Epithelial cell of proximal tubule (primary cell): Measurements from ENCODE around the gene PDSS2. TPM values are rescaled to one million over a fixed set of nuclear protein-coding genes. Genes with fewer than 3 reads are reported as not detected.

ENCODE experiments used
- DNase-seq: peaks from one replicate; pipeline ENCODE4 v3.0.0-alpha.2; 2011; ENCODE audit warnings: low read depth
- H3K4me3 ChIP-seq: 2 replicates; pipeline ENCODE4 v1.5.1; 2011; ENCODE audit warnings: low read depth, mild to moderate bottlenecking, low read length
- CTCF ChIP-seq: conservative IDR thresholded peaks from 2 replicates; pipeline ENCODE4 v1.5.1; 2012; ENCODE audit warnings: low read depth, mild to moderate bottlenecking, low read length
- total RNA-seq: library from RNA; depleted of rRNA; stranded (reverse); fragments of >200 nt; gene quantifications from 2 replicates; pipeline ENCODE4 v1.2.3, GENCODE V29; 2015

PDSS2 gene
- total RNA-seq, 1 donor from 2014 or later = 7.4 TPM

GRCh38 chr6:107230024-107230423, 229.3 kb downstream of the PDSS2 start:
- no peak for DNase-seq
- no peak for TF ChIP-seq CTCF
- H3K4me3 ChIP-seq = no peak overlapping the region

- no peak for DNase-seq
- TF ChIP-seq CTCF = no peak
These were observed 230.6 kb downstream of the PDSS2 start for GRCh38 chr6:107228754-107229153.

GRCh38 chr6:107221519-107221918, 237.8 kb downstream of the PDSS2 start:
- TF ChIP-seq CTCF = no peak
- no peak overlapping the region for H3K4me3 ChIP-seq
- DNase-seq = no peak

More at GRCh38 chr6:107228754-107229153, 230.6 kb downstream of the PDSS2 start:
- no peak overlapping the region for H3K4me3 ChIP-seq

- H3K4me3 ChIP-seq = no peak overlapping the region
- TF ChIP-seq CTCF = no peak
These were observed 239.5 kb downstream of the PDSS2 start for GRCh38 chr6:107219851-107220250.

GRCh38 chr6:107218142-107218541, 241.2 kb downstream of the PDSS2 start:
- no peak for TF ChIP-seq CTCF
- no peak for DNase-seq

More at GRCh38 chr6:107219851-107220250, 239.5 kb downstream of the PDSS2 start:
- DNase-seq = no peak

GRCh38 chr6:107217248-107217647, 242.1 kb downstream of the PDSS2 start:
- no peak for DNase-seq
- no peak overlapping the region for H3K4me3 ChIP-seq
- no peak for TF ChIP-seq CTCF

More at GRCh38 chr6:107218142-107218541, 241.2 kb downstream of the PDSS2 start:
- no peak overlapping the region for H3K4me3 ChIP-seq

- DNase-seq = no peak
- no peak for TF ChIP-seq CTCF
- H3K4me3 ChIP-seq = no peak overlapping the region
These were observed 243.0 kb downstream of the PDSS2 start for GRCh38 chr6:107216197-107216933.
